Stimulated activated naive CD4-positive, alpha-beta T cell treated with Interleukin-2 at 50 U/mL for 16 hours (primary cell): ENCODE data around the gene KRR1.
A peak's percentile ranks its signal among the peaks of the same experiment; 100 is the strongest.

Experiments used
- DNase-seq: peaks from one replicate; lab custom pipeline; 2025; lab: John Stamatoyannopoulos, UW

The KRR1 gene

GRCh38 chr12:75511116-75512048, at the start of gene KRR1:
Gene KRR1 (minus strand): TSS chr12:75511609. CDS start chr12:75511597, 12 bp downstream.
- peak; percentile 89 for DNase-seq

GRCh38 chr12:75560167-75560566, 48.8 kb upstream of the KRR1 start:
- no peak for DNase-seq

- no peak for DNase-seq
Measured at GRCh38 chr12:75558287-75558686, 46.9 kb upstream of the KRR1 start.

- no peak for DNase-seq
Measured at GRCh38 chr12:75556311-75556899, 45.0 kb upstream of the KRR1 start.

- DNase-seq = no peak
Measured at GRCh38 chr12:75554556-75554880, 43.1 kb upstream of the KRR1 start.

- DNase-seq = no peak
Measured at GRCh38 chr12:75553836-75554555, 42.6 kb upstream of the KRR1 start.

GRCh38 chr12:75553398-75553797, 42.0 kb upstream of the KRR1 start:
- DNase-seq = no peak

- no peak for DNase-seq
Measured at GRCh38 chr12:75551477-75551876, 40.1 kb upstream of the KRR1 start.

GRCh38 chr12:75550401-75551240, 39.2 kb upstream of the KRR1 start:
- no peak for DNase-seq

- no peak for DNase-seq
Measured at GRCh38 chr12:75549989-75550388, 38.6 kb upstream of the KRR1 start.

- no peak for DNase-seq
Measured at GRCh38 chr12:75548879-75549278, 37.5 kb upstream of the KRR1 start.

- DNase-seq = no peak
Measured at GRCh38 chr12:75545636-75546035, 34.2 kb upstream of the KRR1 start.

GRCh38 chr12:75543529-75543928, 32.1 kb upstream of the KRR1 start:
- DNase-seq = no peak

- no peak for DNase-seq
Measured at GRCh38 chr12:75542942-75543341, 31.5 kb upstream of the KRR1 start.

- no peak for DNase-seq
Measured at GRCh38 chr12:75539889-75540288, 28.5 kb upstream of the KRR1 start.

- no peak for DNase-seq
Measured at GRCh38 chr12:75533239-75533638, 21.8 kb upstream of the KRR1 start.

GRCh38 chr12:75529826-75530225, 18.4 kb upstream of the KRR1 start:
- no peak for DNase-seq

GRCh38 chr12:75529316-75529715, 17.9 kb upstream of the KRR1 start:
- no peak for DNase-seq

- DNase-seq = no peak
Measured at GRCh38 chr12:75528692-75529091, 17.3 kb upstream of the KRR1 start.

- no peak for DNase-seq
Measured at GRCh38 chr12:75528272-75528671, 16.9 kb upstream of the KRR1 start.

- no peak for DNase-seq
Measured at GRCh38 chr12:75526655-75527511, 15.5 kb upstream of the KRR1 start.
